H9 (cell line): ENCODE results near the gene ATAD1. TPM values are rescaled to one million over a fixed set of nuclear protein-coding genes. Genes with fewer than 3 reads are reported as not detected.

ENCODE experiments used
- DNase-seq: peaks from one replicate; pipeline ENCODE4 v3.0.0-alpha.2; 2017
- H2AFZ ChIP-seq: one replicate; pipeline ENCODE4 v1.6.1; 2013; ENCODE audit warnings: mild to moderate bottlenecking, low read length, control low read depth, moderate library complexity
- H2AK5ac ChIP-seq: 2 replicates; pipeline ENCODE4 v1.6.1; 2013; ENCODE audit warnings: low read length, control low read depth, mixed read lengths; ENCODE audit not compliant: insufficient read length
- H2BK120ac ChIP-seq: one replicate; pipeline ENCODE4 v1.6.1; 2013; ENCODE audit warnings: low read depth, mild to moderate bottlenecking, low read length, control low read depth, inconsistent platforms; ENCODE audit not compliant: poor library complexity, severe bottlenecking
- H2BK12ac ChIP-seq: 2 replicates; pipeline ENCODE4 v1.6.1; 2013; ENCODE audit warnings: low read length, control low read depth, mixed read lengths, low read depth; ENCODE audit not compliant: insufficient read length
- H2BK15ac ChIP-seq: 2 replicates; pipeline ENCODE4 v1.6.1; 2013; ENCODE audit warnings: low read depth, low read length, control low read depth
- H2BK20ac ChIP-seq: one replicate; pipeline ENCODE4 v1.6.1; 2013; ENCODE audit warnings: low read depth, mild to moderate bottlenecking, low read length, control low read depth, inconsistent platforms; ENCODE audit not compliant: poor library complexity, severe bottlenecking
- H2BK5ac ChIP-seq: 2 replicates; pipeline ENCODE4 v1.6.1; 2013; ENCODE audit warnings: low read length, control low read depth, mixed read lengths; ENCODE audit not compliant: insufficient read length
- H3K14ac ChIP-seq: 2 replicates; pipeline ENCODE4 v1.6.1; 2013; ENCODE audit warnings: low read length, control low read depth; ENCODE audit not compliant: insufficient read depth
- H3K18ac ChIP-seq: 2 replicates; pipeline ENCODE4 v1.6.1; 2013; ENCODE audit warnings: low read depth, mild to moderate bottlenecking, mixed read lengths, low read length, control low read depth; ENCODE audit not compliant: insufficient read length
- H3K23ac ChIP-seq: 2 replicates; pipeline ENCODE4 v1.6.1; 2013; ENCODE audit warnings: low read length, control low read depth, mixed read lengths, low read depth; ENCODE audit not compliant: insufficient read length
- H3K23me2 ChIP-seq: 2 replicates; pipeline ENCODE4 v1.6.1; 2013; ENCODE audit warnings: low read depth, mild to moderate bottlenecking, mixed read lengths, low read length, control low read depth; ENCODE audit not compliant: insufficient read length, poor library complexity, severe bottlenecking
- H3K27ac ChIP-seq: 2 replicates; pipeline ENCODE4 v1.5.1; 2013; ENCODE audit warnings: low read length, control low read depth, mixed read lengths, low read depth; ENCODE audit not compliant: insufficient read length
- H3K27me3 ChIP-seq: 2 replicates; pipeline ENCODE4 v1.6.1; 2013; ENCODE audit warnings: low read length, control low read depth, inconsistent platforms; ENCODE audit not compliant: insufficient read depth
- H3K4ac ChIP-seq: 2 replicates; pipeline ENCODE4 v1.6.1; 2013; ENCODE audit warnings: low read depth, mild to moderate bottlenecking, control low read depth, inconsistent platforms, low read length, moderate library complexity
- H3K4me1 ChIP-seq: 2 replicates; pipeline ENCODE4 v1.6.1; 2013; ENCODE audit warnings: low read length, control low read depth, inconsistent platforms; ENCODE audit not compliant: insufficient read depth
- H3K4me2 ChIP-seq: 2 replicates; pipeline ENCODE4 v1.6.1; 2013; ENCODE audit warnings: low read length, control low read depth, mixed read lengths; ENCODE audit not compliant: insufficient read length, insufficient read depth
- H3K56ac ChIP-seq: 2 replicates; pipeline ENCODE4 v1.6.1; 2013; ENCODE audit warnings: low read depth, mild to moderate bottlenecking, mixed read lengths, low read length, control low read depth; ENCODE audit not compliant: insufficient read length
- H3K79me1 ChIP-seq: 2 replicates; pipeline ENCODE4 v1.6.1; 2013; ENCODE audit warnings: low read depth, mild to moderate bottlenecking, moderate library complexity, low read length, control low read depth, inconsistent platforms; ENCODE audit not compliant: insufficient read depth, poor library complexity, severe bottlenecking
- H3K79me2 ChIP-seq: 2 replicates; pipeline ENCODE4 v1.6.1; 2013; ENCODE audit warnings: low read length, control low read depth, inconsistent platforms; ENCODE audit not compliant: insufficient read depth
- H3K9ac ChIP-seq: 2 replicates; pipeline ENCODE4 v1.6.1; 2013; ENCODE audit warnings: low read length, control low read depth, mixed read lengths; ENCODE audit not compliant: insufficient read length; ENCODE audit errors: extremely low read depth
- H3K9me3 ChIP-seq: one replicate; pipeline ENCODE4 v1.6.1; 2013; ENCODE audit warnings: low read depth, low read length, inconsistent platforms; ENCODE audit not compliant: control insufficient read depth
- H3T11ph ChIP-seq: one replicate; pipeline ENCODE4 v1.6.1; 2013; ENCODE audit warnings: mild to moderate bottlenecking, low read length, control low read depth, inconsistent platforms
- H4K20me1 ChIP-seq: one replicate; pipeline ENCODE4 v1.6.1; 2013; ENCODE audit not compliant: control insufficient read depth, insufficient read length, insufficient read depth
- H4K5ac ChIP-seq: 2 replicates; pipeline ENCODE4 v1.6.1; 2013; ENCODE audit warnings: low read depth, mild to moderate bottlenecking, mixed read lengths, low read length, control low read depth; ENCODE audit not compliant: insufficient read length
- H4K8ac ChIP-seq: replicated peaks from 2 replicates; pipeline ENCODE4 v1.6.1; 2013; ENCODE audit warnings: low read length, control low read depth, mixed read lengths, low read depth; ENCODE audit not compliant: insufficient read length
- H4K91ac ChIP-seq: 2 replicates; pipeline ENCODE4 v1.6.1; 2013; ENCODE audit warnings: low read depth, mild to moderate bottlenecking, moderate library complexity, mixed read lengths, low read length, control low read depth; ENCODE audit not compliant: insufficient read length
- H3K27ac Mint-ChIP-seq, 3 experiments: 2 replicates in 2 of 3; 3 replicates in 1 of 3; pipeline ENCODE4 v1.8.0; 2020 to 2021; ENCODE audit warnings: mixed read lengths in 3 of 3, mild to moderate bottlenecking in 1 of 3, moderate library complexity in 1 of 3
- H3K27me3 Mint-ChIP-seq: 2 replicates; pipeline ENCODE4 v1.8.0; 2021; ENCODE audit warnings: low read depth, mild to moderate bottlenecking, moderate library complexity, mixed read lengths
- H3K36me3 Mint-ChIP-seq, 3 experiments: 2 replicates in 2 of 3; 3 replicates in 1 of 3; pipeline ENCODE4 v1.8.0; 2020 to 2021; ENCODE audit warnings: low read depth in 3 of 3, mixed read lengths in 3 of 3; ENCODE audit not compliant: insufficient read depth in 1 of 3
- H3K4me1 Mint-ChIP-seq, 2 experiments: 2 replicates each; pipeline ENCODE4 v1.8.0; 2020; ENCODE audit warnings: mixed read lengths in 2 of 2
- H3K4me3 Mint-ChIP-seq, 2 experiments: 2 replicates in 1 of 2; 3 replicates in 1 of 2; pipeline ENCODE4 v1.8.0; 2020 to 2021; ENCODE audit warnings: mild to moderate bottlenecking in 2 of 2, mixed read lengths in 2 of 2, moderate library complexity in 1 of 2
- H3K9me3 Mint-ChIP-seq, 2 experiments: 2 replicates in 1 of 2; 3 replicates in 1 of 2; pipeline ENCODE4 v1.8.0; 2020; ENCODE audit warnings: mild to moderate bottlenecking in 2 of 2, mixed read lengths in 2 of 2, moderate library complexity in 1 of 2
- CTCF ChIP-seq: fragments of 200-600 bp; sonication (generic); conservative IDR thresholded peaks from 3 replicates; pipeline ENCODE4 v1.8.0; 2021; ENCODE audit warnings: antibody characterized with exemption, mild to moderate bottlenecking
- WGBS: extraction: QIAGEN DNeasy Blood & Tissue Kit; methylation state at CpG from one replicate; pipeline ENCODE4 v1.1.7; 2013; ENCODE audit warnings: missing lambda C conversion rate, low lambda C conversion rate, mixed read lengths; ENCODE audit not compliant: insufficient read length; ENCODE audit errors: extremely low coverage; 5-methylcytosine and 5-hydroxymethylcytosine counted together
- total RNA-seq: library from RNA; stranded (reverse); gene quantifications from 2 replicates; pipeline ENCODE4 v1.2.1, GENCODE V29; 2021

Gene ATAD1
- total RNA-seq, 1 experiment from 2014 or later: 38.7 TPM

GRCh38 chr10:87861953-87862678 is 44.1 kb upstream of the ATAD1 start:
- no peak overlapping the region for H3T11ph ChIP-seq
- H3K27ac ChIP-seq: peak overlapping the region; percentile 49
- no peak overlapping the region for H2BK20ac ChIP-seq
- peak overlapping the region; percentile 85 for H3K4me2 ChIP-seq
- no peak overlapping the region for H2BK12ac ChIP-seq
- H3K27me3 Mint-ChIP-seq: peaks cover 8% of the 10 kb centered on the region; the same call in 1 of the 2 replicates
- no peak overlapping the region for H2BK15ac ChIP-seq
- no peak overlapping the region for H3K23ac ChIP-seq
- whole genome bisulfite sequencing: no CpG with 5 or more reads among the region's 57 CpGs
- peaks cover 0 to 5% (median 0%) of the 10 kb centered on the region in 3 experiments; a peak in 4 of 7 replicates for H3K36me3 Mint-ChIP-seq
- no peak overlapping the region for H3K14ac ChIP-seq
- no peak overlapping the region for H2AK5ac ChIP-seq
- no peak overlapping the region for H2BK120ac ChIP-seq
- no peak overlapping the region for H4K5ac ChIP-seq
- DNase-seq: peak; percentile 98
- H3K9me3 ChIP-seq: no peaks in the 10 kb centered on the region
- no peak overlapping the region for H4K8ac ChIP-seq
- H3K56ac ChIP-seq: no peak overlapping the region
- H3K18ac ChIP-seq: peak overlapping the region; percentile 49
- no peaks in the 10 kb centered on the region; a peak in 1 of 5 replicates for H3K9me3 Mint-ChIP-seq
- H3K27ac Mint-ChIP-seq: peak overlapping the region; percentile 97 to 99 (median 99)
- no peak; the same call in 2 of the 3 replicates for TF ChIP-seq CTCF
- peaks cover 17% of the 10 kb centered on the region for H3K23me2 ChIP-seq
- H4K20me1 ChIP-seq: no peaks in the 10 kb centered on the region
- H2BK5ac ChIP-seq: no peak overlapping the region
- H3K79me2 ChIP-seq: peaks cover 22% of the 10 kb centered on the region; the same call in 1 of the 2 replicates
- H4K91ac ChIP-seq: no peak overlapping the region
- no peak overlapping the region for H3K4ac ChIP-seq
- peak overlapping the region; percentile 97 to 99 for H3K4me3 Mint-ChIP-seq
- H3K27me3 ChIP-seq: no peaks in the 10 kb centered on the region
- peak overlapping the region; percentile 88 for H3K9ac ChIP-seq
- no peak overlapping the region for H2AFZ ChIP-seq
- H3K4me1 ChIP-seq: no peaks in the 10 kb centered on the region
- H3K79me1 ChIP-seq: no peaks in the 10 kb centered on the region
- H3K4me1 Mint-ChIP-seq: peaks cover 26 to 27% of the 10 kb centered on the region in 2 experiments
